GM19240 (cell line): ENCODE results near the gene EIF5A.

ENCODE experiments used
- DNase-seq: peaks from one replicate; pipeline ENCODE4 v3.0.0; 2011; ENCODE audit warnings: low spot score; ENCODE audit not compliant: insufficient read length

Gene EIF5A

DNA sequence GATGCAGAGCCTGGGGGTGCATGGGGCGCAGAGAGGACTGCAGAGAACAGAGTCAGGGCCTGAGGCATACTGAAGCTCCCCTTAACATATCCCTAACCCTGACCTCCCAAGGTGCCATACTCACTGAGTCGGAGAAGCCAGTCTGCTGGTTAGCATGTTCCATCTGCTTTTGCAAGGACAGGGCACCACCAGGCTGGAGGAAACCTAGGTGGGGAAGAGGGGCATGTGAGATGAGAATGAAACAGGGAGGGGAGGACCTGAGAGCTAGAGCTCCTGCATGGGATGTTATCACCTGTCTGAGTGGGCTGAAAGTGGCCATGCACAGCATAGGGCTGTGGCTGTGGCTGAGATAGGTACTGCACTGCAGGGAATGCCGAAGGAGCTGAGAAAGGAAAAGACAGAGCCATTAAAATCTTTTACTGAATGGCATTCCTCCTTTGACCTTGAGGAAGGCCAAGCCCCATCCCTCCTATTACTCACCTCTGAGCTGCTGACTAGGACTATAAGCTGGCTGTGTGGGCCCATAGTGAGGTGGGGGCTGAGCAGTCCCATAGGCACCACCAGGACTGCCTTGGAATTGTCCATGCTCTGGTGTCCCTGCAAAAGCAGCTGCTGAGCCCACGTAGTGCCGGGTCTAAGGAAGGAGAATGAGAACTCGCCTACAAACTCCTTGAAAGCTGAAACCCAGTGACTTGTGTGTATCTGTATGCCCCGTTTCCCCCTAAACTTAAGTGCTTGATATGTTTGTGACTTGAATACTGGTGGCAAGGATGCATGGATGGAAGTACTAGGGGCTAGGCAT, 5.9 kb downstream of the EIF5A start:
- DNase-seq: no peak

DNA sequence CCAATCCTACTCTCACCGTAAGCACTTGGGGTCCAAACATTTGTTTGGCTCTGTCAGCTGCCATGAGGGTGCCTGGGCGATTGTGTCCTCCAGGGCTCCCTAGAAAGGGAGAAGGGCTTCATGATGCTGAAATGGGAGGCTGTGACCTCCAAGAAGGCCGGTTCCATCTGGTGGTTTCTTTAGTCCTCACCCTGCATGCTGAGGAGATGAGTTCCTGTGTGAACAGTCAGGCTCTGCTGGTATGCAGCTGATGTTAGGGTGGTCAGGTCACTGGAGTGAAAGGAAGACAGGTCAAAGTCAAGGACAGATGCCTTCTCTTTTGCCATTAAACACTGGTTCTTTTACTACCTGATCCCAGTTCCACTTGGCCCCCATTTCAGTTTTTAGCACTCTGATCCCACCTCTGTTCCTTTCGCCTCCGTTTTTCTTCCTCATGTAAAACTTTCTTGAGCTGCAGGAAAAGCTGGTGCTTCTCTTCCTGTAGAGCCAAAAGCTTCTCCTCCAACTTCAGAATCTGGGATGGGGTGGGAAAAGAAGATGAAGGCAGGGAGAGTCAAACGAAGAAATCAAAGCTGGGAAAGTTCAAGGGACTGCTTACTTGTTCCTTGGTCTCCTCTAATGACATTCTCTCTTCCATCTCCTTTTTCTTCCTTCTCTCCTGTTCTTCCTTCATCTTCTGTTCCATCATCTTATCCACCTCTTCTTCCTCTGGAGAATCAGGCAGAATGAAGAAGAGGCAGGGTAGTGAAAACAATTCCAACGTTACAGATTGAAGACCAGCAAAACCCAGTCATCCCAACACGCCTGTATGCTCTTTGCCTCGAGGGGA, 6.7 kb downstream of the EIF5A start:
- no peak for DNase-seq

DNA sequence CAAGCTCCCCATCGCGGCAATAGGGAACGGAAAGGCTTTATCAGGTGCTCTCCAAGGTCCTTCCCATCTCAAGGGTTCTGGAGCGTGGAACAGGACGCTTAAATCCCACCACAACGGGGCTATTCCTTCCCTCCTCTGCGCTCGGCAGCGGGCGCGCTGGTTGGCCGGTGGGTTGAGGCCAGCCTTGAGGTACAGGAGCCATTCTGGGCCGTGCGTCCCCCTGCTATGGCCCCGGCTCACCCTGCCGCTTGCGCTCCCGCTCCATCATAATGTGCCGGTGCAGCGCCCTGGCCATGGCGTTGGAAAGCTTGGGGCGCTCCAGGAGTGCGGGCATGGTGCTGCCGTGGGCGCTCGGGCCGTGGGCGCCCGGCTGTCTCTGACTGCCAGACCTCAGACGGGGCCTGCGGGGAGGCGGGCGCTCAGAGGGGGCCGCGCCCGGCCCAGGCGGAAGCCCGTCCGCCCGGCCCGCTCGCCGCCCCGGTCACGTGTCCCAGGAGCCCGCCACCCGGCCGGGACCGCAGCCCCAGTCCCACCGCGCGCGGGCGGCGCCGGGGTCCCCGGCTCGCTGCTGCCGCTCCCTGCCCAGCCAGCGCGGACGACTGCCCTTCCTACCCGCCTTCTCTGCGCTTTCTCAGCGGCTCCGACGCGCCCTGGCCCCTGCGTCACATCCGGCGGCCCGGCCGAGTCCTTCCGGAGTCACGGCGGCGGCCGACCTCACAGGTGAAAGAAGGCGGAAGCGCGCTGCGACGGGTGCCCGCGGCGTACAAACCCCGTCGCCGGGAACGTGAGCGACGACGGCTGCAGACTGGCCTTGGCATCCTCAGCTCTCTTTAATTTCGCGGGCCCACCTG, 7.5 kb downstream of the EIF5A start, which contains the start of gene GPS2:
GPS2 (minus strand) TSS at position 642 of the 851 bp plus-strand sequence; CDS start at position 334, 308 bp downstream.
- DNase-seq: peak; percentile 86

DNA sequence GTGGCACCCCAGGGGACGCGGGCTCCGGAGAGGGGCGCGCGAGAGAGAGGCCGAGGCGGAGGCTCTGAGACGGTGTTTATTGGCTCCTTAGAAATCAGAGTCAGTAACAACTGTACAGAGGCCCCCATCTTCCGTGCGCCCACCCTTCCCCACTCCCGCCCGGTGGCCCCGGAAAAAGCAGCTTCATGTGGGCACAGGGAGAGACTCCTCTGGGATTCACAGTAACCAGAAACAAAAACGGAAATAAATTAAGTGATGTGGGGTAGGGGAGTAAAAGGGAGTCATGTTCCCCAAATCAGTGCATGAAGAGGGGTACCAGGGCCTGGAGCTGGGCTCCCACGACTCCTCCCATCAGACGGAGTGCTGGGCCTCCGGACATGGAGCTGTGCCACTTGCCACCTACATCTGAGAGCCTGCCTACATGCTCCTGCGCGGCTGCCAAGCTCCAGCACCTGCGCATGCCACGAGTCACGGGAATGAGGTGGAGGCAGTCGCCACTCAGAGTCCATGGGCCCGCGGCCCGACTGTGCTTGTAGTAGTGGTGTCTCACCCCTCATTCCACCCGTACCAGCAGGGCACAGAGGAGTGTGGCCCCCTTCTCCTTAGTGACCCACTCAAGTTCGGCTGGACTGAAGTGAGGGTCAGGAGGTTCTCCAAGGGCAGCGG, 8.3 kb downstream of the EIF5A start:
- DNase-seq: no peak

DNA sequence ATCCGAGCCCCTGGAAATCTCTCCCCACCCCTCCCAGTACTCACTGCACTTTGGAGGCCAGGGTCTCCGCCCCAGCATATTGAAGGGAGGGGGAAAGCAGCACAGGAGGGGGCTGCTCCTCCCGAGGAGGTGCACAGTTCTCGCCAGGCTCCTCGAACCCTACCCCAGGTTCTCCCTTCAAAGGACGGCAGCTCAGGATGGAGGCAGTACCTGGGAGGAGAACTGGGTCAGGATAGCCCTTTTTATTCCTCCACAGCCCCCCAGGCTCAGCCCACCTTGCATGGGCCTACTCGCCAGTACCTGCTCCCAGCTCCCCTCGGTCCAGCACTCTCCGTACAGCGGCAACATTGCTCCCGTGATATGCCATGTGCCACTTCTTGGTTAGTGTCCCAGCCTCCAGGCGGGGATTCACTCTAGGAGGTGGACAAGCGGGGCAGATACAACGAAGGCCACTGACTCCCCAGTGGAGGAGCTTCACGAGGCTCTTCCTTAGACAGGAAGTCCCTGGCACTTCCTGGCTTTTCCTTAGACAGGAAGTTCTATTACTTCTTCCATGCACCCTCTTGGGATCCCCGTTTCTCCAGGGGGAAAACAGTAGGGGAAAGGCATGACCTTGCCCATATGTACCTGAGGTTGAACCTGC, 9.9 kb downstream of the EIF5A start:
- DNase-seq: no peak

DNA sequence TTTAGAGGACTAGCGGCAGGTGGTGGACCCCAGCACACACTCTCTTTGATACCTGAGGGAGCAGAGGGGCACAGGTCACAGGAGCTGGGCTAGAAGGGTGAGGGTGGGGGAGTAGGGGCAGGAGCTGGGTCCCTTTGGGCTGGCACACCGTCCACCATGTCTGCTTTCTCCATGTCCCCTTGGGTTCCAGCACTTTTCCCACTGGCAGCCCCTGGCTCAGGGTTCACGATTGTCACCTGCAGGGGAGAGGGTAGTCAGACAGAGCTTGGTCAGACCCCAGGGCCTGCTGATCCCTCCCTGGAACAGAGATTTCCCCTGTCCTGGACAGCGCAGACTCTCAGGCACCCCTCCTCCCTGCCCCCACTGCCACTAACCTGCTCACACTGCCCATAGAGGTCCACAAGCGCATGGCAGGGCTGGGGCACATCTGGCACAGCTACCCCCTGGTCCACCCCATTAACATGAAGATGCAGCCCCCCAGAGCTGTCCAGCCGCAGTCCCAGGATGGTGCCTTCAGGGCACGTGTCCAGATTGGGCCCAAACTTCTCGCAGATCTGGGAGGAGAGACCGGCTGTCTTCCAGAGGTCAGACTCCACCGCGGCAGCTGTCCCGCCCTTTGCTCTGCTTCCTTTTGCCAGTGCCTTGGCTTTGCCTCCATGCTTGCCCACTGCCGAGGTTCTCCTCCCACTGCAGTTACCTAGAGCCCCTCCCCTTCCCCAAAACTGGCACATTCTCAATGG, 10.9 kb downstream of the EIF5A start:
- DNase-seq: no peak

DNA sequence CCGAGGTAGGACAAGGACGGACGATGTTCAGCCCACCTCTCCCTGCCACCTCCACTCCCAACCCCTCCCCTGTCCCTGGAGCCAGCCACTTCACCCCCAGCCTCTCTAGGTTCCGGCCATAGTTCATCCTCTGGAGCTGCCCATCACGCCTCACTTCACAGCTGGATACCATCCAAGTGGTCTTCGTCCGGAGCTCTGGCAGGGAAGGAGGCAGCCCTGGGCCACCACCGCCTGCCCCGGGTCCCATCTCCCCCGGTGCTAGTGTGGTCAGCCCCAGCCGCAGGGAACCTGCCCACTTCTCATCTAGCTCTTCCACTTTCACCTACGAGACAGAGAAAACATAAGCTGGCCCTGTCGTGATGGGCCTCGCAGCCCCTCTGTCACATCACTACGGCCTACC, 14.0 kb downstream of the EIF5A start:
- no peak for DNase-seq

DNA sequence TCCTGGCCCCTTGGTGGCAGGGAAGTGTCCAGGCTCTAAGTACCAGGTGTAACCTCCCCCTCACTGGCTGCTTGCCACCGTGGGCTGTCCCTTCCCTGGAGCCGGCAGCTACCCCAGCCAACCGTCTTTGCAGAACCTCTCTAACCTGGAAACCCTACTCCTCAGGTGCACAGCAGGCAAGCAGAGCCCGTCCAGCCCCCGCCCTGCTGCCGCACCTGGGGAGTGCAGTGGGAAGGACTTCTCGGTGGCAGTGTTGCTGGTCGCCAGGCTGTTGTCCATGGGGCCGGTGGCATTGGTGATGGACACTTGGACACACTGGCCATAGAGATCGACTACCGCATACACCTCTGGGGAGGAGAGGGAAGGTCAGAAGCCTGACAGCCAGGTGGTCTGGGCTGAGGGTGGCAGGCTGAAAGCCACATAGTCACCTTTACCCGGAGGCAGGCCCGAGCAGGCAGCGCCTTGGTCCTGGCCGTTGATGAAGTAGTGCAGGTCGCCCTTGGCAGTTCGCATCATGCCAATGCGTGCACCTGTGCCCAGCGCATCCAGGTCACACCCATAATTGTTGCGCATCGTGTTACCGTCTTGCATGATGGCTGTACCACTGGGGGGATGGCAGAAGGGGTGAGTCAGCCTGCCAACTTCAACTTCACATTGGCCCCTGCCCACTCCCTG, 15.2 kb downstream of the EIF5A start:
- no peak for DNase-seq

DNA sequence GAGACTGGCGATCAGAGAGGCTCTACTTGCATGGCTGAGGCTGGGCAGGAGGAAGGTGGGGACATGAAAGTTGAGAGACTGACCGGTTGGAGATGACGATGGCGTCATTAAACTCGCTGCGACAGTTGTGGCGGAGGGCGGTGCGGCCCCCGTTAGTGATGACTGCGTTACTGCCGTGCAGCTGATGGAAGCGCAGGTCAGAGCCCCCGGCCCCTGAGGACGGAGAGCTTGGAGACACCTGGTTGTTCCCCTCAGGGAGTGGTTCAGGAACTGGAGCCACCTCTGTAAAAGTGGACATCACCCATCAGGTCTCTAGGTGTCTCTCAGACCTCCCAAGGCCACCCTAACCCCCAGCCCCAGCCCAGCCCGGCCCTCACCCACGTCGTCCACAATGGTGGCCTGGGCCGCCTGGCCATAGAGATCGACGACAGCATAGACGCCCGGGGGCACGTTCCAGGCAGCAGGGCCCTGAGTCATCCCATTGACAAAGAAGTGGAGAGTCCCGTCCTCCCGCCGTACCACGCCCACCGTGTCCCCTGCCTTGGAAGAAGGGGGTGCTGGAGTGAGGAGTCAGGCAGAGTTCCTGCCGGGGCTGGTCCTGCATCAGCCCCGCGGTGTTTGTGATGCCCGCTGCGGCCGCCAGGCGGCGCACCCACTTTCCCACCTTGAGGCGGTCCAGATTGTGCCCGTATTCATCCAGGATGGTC, 16.5 kb downstream of the EIF5A start:
- DNase-seq: no peak

DNA sequence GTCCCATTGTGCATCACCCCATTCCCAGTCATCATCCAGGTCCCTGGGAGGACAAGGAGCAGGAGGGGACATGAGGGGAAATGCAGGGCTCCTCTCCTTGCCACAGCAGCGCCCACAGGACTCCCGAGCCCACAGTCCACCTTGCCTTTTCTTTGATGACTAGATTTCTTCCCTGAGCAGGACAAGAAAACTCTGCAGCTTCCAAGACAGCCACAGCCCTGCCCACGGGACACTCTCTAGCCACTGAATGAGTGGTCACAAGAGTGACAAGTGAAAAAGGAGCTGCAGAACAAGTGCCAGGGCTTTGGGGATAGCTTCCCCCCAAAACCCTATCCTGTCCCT, 17.0 kb downstream of the EIF5A start:
- no peak for DNase-seq

DNA sequence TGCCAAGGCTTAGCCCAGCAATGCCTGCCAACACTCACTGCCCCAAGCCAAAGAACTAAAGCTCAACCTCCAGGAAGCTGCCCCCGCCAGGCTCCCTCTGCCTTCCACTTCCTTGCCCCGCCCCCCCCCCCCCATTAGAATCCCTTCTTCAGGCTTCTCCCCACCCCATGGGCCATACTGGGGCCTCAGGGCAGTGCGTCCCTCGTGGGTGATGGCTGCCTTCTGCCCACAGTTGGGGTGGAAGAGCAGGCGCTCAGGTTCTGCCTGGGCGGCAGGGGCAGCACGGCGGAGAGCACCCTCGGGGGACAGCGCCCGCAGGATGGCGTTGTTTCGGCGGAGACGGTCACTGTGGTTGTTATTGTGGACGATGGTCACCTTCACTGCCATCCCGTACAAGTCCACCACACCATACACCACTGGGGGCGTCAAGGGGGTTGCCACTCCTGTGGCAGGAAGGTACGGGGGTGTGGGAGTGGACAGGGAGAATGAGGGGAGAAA, 17.7 kb downstream of the EIF5A start:
- no peak for DNase-seq

DNA sequence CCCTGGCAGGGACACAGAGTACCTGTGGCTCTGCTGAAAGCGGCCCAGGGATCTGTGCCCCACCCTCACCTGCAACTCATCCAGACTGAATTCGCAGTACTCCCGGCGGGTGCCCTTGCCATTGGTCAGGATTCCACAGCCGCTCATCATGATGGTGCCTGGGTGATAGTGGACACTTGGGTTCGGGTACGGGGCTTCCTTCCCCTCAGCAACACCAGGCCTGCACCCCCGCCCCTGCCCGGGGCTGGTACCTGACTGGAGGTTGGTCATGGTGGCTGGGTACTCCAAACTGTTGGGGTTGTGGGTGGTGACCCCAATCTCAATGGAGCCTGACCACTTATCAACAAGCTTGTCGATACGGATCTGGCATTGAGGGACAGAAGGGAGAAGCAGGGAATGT, 18.8 kb downstream of the EIF5A start:
- DNase-seq: no peak

DNA sequence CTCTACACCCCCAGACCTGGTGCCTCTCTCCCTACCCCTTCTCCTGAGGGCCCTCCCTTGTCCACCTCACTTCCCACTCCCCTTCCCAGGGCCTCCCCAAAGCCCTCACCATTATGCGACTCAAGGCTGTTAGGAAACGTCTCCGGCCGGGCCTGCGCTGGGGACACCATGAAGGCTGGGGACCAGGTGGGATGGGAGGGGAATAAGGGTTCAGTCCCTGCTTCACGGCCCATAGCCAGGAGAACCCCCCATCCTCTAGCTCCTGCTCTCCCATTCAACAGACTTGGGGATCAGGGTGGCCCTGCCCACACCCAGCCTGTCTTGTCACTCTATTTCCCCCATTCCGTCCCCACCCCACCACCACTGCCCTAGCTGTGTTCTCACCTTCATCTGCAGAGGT, 19.6 kb downstream of the EIF5A start:
- no peak for DNase-seq

DNA sequence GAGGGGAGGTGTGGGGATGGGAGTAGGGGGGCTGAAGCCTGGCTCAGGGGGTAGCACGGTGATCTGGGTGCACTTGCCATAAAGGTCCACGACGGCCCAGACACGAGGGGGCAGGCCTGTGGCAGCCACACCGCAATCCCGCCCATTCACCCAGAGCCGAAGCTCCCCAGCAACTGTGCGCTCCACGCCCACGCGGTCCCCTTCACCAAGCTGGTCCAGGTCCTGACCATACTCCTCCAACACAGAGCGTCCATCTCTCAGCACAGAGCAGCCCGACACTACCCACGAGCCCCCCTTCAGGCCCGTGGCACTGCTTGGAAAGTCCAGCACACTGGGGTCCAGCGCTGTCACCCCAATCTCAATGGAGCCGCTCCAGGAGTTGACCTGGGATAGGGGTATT, 20.1 kb downstream of the EIF5A start:
- DNase-seq: no peak

DNA sequence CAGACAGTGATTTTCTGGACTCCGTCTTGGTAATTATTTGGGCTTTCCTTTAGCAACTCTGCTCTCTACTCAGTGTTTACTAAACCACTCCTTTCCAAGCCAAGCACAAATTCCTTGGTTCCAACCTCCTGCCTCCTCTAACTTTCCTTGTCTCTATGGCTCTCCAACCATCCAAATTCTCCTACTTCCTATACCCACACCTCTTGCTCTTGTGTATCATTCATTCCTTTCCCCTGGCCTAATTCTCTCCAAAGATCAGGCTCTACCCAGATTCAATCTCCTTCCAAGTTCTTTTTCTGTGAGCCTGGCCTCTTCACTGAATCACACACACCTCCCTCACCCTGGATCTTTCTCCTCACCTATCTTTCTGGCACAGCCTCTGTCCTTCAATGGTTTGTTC, 20.6 kb downstream of the EIF5A start:
- no peak for DNase-seq

DNA sequence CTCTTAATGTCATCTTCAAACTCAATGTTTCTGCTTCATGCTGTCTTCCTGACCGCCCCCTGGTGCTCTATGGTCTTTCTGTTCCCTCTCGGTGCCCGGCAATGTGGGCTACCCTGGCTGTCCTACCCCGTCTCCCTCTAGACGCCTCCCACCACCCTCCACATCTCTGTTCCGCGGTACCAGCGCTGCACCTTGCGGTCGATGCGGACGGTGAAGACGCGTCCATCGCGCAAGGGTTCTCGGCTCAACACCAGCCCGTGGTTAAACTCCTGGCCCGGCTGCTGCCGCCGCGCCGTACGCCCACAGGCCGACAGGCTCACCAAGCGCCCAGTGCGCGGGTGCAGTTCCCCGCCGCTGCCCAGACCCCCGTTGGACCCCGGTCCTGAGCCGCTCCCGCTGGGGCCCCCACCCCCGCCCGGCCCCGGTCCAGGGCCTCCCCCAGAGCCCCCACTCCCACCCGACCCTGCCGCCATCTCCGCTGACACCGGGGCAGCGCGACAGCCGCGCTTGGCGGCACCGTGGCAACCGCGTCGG, 21.5 kb downstream of the EIF5A start, which contains the start of gene NEURL4:
NEURL4 (minus strand) TSS at position 496 of the 534 bp plus-strand sequence; CDS start at position 473, 23 bp downstream.
- DNase-seq: no peak

DNA sequence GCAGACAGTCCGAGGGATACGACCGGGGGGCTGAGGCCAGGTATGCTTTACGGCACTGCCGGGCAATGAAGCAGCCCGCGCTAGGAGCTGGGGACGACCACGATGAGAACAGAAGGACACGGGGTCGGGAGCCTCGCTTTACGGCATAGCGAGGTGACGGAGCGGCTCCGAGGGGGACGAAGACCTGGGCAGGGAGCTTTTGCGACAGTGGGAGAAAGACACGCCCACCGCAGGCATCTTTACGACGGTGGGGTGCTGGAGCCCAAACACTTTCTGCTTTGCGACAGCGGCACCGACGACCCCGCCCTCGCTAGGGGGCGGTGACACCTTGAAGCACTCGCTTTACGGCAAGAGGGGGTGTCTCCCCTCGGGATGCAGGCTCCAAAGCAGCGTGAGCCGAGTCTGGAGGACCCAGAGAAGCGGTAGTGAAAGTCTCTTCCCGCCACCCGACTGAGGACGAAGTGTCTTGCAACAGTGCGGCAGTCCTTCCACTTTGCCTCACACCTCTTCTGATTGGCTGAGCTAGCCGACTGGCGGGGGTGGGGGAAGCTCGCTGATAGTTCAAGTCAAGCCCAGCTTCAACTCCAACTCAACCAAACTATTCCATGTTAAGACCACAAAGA, 22.1 kb downstream of the EIF5A start:
- peak; percentile 89 for DNase-seq
